GM12878 (cell line): ENCODE measurements around the gene NR4A2. TPM values are rescaled to one million over a fixed set of nuclear protein-coding genes. Genes with fewer than 3 reads are reported as not detected.

Experiments used
- ATAC-seq: fragments of 200-7000 bp; cut with Tn5 transposase; 3 replicates; pipeline ENCODE4 v1.9.1; 2020; ENCODE audit warnings: mild to moderate bottlenecking, moderate library complexity
- BruUV-seq: library from RNA; stranded (reverse); fragments of 400-500 nt; replicated peaks from 2 replicates; lab custom pipeline; 2021; lab: Mats Ljungman, UMichigan
- CTCF ChIA-PET: fragments of 300-600 bp; sonication (Branson Sonifier 250); formaldehyde crosslinking; extraction: SDS; loops from one replicate; lab custom pipeline; 2021; ENCODE audit warnings: inconsistent platforms; lab: Yijun Ruan, JAX
- POLR2A ChIA-PET: fragments of 350-600 bp; formaldehyde crosslinking; extraction: SDS; loops from one replicate; lab custom pipeline; 2021; ENCODE audit warnings: inconsistent platforms; lab: Charles Lee
- RAD21 ChIA-PET: fragments of 300-600 bp; sonication (Branson Sonifier 250); formaldehyde crosslinking; loops from one replicate; lab custom pipeline; 2023; ENCODE audit warnings: antibody characterized with exemption; ENCODE audit not compliant: unreplicated experiment; lab: Charles Lee
- SMC1A ChIA-PET: fragments of 300-600 bp; sonication (Branson Sonifier 250); formaldehyde crosslinking; loops from one replicate; lab custom pipeline; 2023; ENCODE audit not compliant: unreplicated experiment, uncharacterized antibody; lab: Charles Lee
- DNase-seq: peaks from one replicate; pipeline ENCODE4 v3.0.0-alpha.2; 2011; ENCODE audit warnings: low read depth, low spot score
- FAIRE-seq: peaks from 3 replicates; lab custom pipeline; 2011; peaks lifted over from hg19 to GRCh38; lab: Jason Lieb, UNC
- H2AFZ ChIP-seq: 2 replicates; pipeline ENCODE4 v1.6.0; 2011; ENCODE audit warnings: low read depth, low read length, control low read depth; ENCODE audit not compliant: control insufficient read depth
- H3K27ac ChIP-seq: 2 replicates; pipeline ENCODE4 v1.5.1; 2011; ENCODE audit warnings: control low read depth; ENCODE audit not compliant: control insufficient read depth, insufficient read depth
- H3K27me3 ChIP-seq, 2 experiments: replicated peaks in 1 of 2; 2 replicates each; pipeline versions ENCODE4 v1.6.0 to v1.6.1; 2011; ENCODE audit warnings: low read length in 1 of 2; ENCODE audit not compliant: control insufficient read depth in 2 of 2, insufficient read depth in 2 of 2
- H3K36me3 ChIP-seq, 2 experiments: 2 replicates each; pipeline ENCODE4 v1.5.1; 2011; ENCODE audit warnings: low read length in 1 of 2; ENCODE audit not compliant: control insufficient read depth in 2 of 2, insufficient read depth in 2 of 2
- H3K4me1 ChIP-seq: 2 replicates; pipeline ENCODE4 v1.6.1; 2011; ENCODE audit warnings: mild to moderate bottlenecking, low read length, moderate library complexity, mixed read lengths; ENCODE audit not compliant: control insufficient read depth, insufficient read depth
- H3K4me2 ChIP-seq: 2 replicates; pipeline ENCODE4 v1.6.0; 2011; ENCODE audit warnings: control low read depth; ENCODE audit not compliant: control insufficient read depth, insufficient read depth
- H3K4me3 ChIP-seq: fragments of 200-600 bp; sonication (generic); 2 replicates; pipeline ENCODE4 v1.5.1; 2016
- H3K79me2 ChIP-seq: 2 replicates; pipeline ENCODE4 v1.6.0; 2011; ENCODE audit warnings: low read length; ENCODE audit not compliant: control insufficient read depth, insufficient read depth
- H3K9ac ChIP-seq: 2 replicates; pipeline ENCODE4 v1.8.0; 2011; ENCODE audit warnings: low read length, control low read depth, mixed read lengths; ENCODE audit not compliant: control insufficient read depth, insufficient read depth
- H3K9me3 ChIP-seq: replicated peaks from 3 replicates; pipeline ENCODE4 v1.5.1; 2011; ENCODE audit warnings: mild to moderate bottlenecking, low read length; ENCODE audit not compliant: control insufficient read depth, insufficient read depth
- H4K20me1 ChIP-seq: 2 replicates; pipeline ENCODE4 v1.6.0; 2011; ENCODE audit not compliant: control insufficient read depth, insufficient read depth
- BHLHE40 ChIP-seq, 2 experiments: fragments of 450-650 bp in 1 of 2; IDR thresholded peaks; 2 replicates each; pipeline ENCODE4 v1.6.1; 2011 to 2017; ENCODE audit warnings: low read depth in 2 of 2, borderline replicate concordance in 1 of 2, improper control_type of control experiment in 1 of 2, low read length in 1 of 2, mild to moderate bottlenecking in 1 of 2
- CBFB ChIP-seq: IDR thresholded peaks from 2 replicates; pipeline ENCODE4 v1.6.1; 2016; ENCODE audit warnings: antibody characterized with exemption, low read depth
- NR2C2 ChIP-seq: IDR thresholded peaks from 2 replicates; pipeline ENCODE4 v1.6.1; 2011; ENCODE audit warnings: borderline replicate concordance, low read depth; ENCODE audit not compliant: control insufficient read depth, insufficient read length
- PRDM15 ChIP-seq: fragments of 450-650 bp; formaldehyde crosslinking; IDR thresholded peaks from 2 replicates; pipeline ENCODE4 v1.4.0; 2020; ENCODE audit warnings: mild to moderate bottlenecking, moderate library complexity
- ZNF217 ChIP-seq: fragments of 450-650 bp; IDR thresholded peaks from 2 replicates; pipeline ENCODE4 v1.6.1; 2017; ENCODE audit warnings: antibody characterized with exemption, mild to moderate bottlenecking
- ZNF274 ChIP-seq: IDR thresholded peaks from one replicate; pipeline ENCODE4 v1.8.0; 2011; ENCODE audit not compliant: insufficient read length, insufficient read depth
- WGBS: methylation state at CpG from one replicate; pipeline ENCODE4 v1.1.6; 2016; ENCODE audit warnings: low lambda C conversion rate; ENCODE audit not compliant: insufficient replicate concordance, insufficient coverage; ENCODE audit errors: missing lambda C conversion rate; 5-methylcytosine and 5-hydroxymethylcytosine counted together
- in situ Hi-C: fragments of 300-500 bp; cut with MboI; formaldehyde crosslinking; loops from 9 replicates; pipeline ENCODE4 v1.14.3; 2018; ENCODE audit warnings: mixed read lengths
- intact Hi-C: fragments of 100-400 bp; cut with micrococcal nuclease; formaldehyde crosslinking; loops from one replicate; pipeline ENCODE4 v1.14.2; 2022; ENCODE audit not compliant: unreplicated experiment
- polyA plus RNA-seq, 11 experiments: library from polyadenylated mRNA; depleted of rRNA in 4 of 11; unstranded in 6 of 11; stranded (reverse) in 5 of 11; fragments of >200 nt; fragmentation: Nextera tagmentation in 4 of 11; fragmentation: Illumina TruSeq in 1 of 11; extraction: Ambion mirVana in 4 of 11; extraction: Trizol in 1 of 11; gene quantifications; 1 replicate in 1 of 11; 2 replicates in 10 of 11; pipeline versions ENCODE4 v1.2.1 to v1.2.3, GENCODE V29; 2011 to 2016; ENCODE audit warnings: inconsistent platforms in 2 of 11, missing spikeins in 2 of 11, low read depth in 1 of 11
- total RNA-seq, 4 experiments: library from RNA; depleted of rRNA in 3 of 4; stranded (reverse); fragments of >200 nt in 3 of 4; fragmentation: Illumina TruSeq in 1 of 4; extraction: Trizol in 1 of 4; gene quantifications; 2 replicates each; pipeline versions ENCODE4 v1.2.1 to v1.2.3, GENCODE V29; 2013 to 2021

NR4A2 gene
- total and polyA plus RNA-seq, 10 of the 15 experiments (the other 5 are each of a cell fraction or from before 2014, with no cell fraction given) = 0.15 to 3.4 (median 0.58) TPM

- H3K9ac ChIP-seq = no peak overlapping the region
- intact Hi-C loops (no loop called here), in situ Hi-C loops (no loop called here)
- POLR2A ChIA-PET = no interaction called here
- H3K9me3 ChIP-seq = no peaks in the 10 kb centered on the region
- H3K27me3 ChIP-seq = peaks cover 0 to 2% of the 10 kb centered on the region in 2 experiments; a peak in 1 of 4 replicates
- no peaks in the 10 kb centered on the region for H4K20me1 ChIP-seq
- H3K4me3 ChIP-seq = no peak overlapping the region
- no peaks in the 10 kb centered on the region for H3K79me2 ChIP-seq
- no peak overlapping the region for H2AFZ ChIP-seq
- H3K4me1 ChIP-seq = no peaks in the 10 kb centered on the region; the same call in 1 of the 2 replicates
- DNase-seq (no peak), ATAC-seq (no peak), FAIRE-seq (no peak)
- 11% methylated on average over 1 of the region's 1 CpG for WGBS
- no TSS peak for BruUV-seq
- TF ChIP-seq CBFB (no peak), PRDM15 (CRISPR knock-in tag) (no peak), ZNF274 (no peak), NR2C2 (no peak), ZNF217 (no peak), BHLHE40 (IDR thresholded peaks at IDR 0.05; ENCODE audit: borderline replicate concordance in 1 of 2, low read depth in 2 of 2, low read length in 1 of 2) (no peak)
- no peaks in the 10 kb centered on the region for H3K36me3 ChIP-seq
- CTCF ChIA-PET = no interaction called here
- RAD21 ChIA-PET = interaction anchor here (0.5 to 1.2 kb wide), 2 partner anchors 213 to 279 kb away, joined by 3 read pairs; no protein-coding TSS in a partner anchor
- H3K4me2 ChIP-seq = no peak overlapping the region
- SMC1A ChIA-PET = interaction anchor here (0.5 to 1.3 kb wide), 3 partner anchors 47 to 283 kb away, joined by 3 to 4 read pairs (median 3); no protein-coding TSS in a partner anchor
- no peak overlapping the region for H3K27ac ChIP-seq
Measured at GRCh38 chr2:156309917-156310316, 22.6 kb downstream of the NR4A2 start.
